ENCODE measurements around the gene OLAH.

Gene OLAH

DNA sequence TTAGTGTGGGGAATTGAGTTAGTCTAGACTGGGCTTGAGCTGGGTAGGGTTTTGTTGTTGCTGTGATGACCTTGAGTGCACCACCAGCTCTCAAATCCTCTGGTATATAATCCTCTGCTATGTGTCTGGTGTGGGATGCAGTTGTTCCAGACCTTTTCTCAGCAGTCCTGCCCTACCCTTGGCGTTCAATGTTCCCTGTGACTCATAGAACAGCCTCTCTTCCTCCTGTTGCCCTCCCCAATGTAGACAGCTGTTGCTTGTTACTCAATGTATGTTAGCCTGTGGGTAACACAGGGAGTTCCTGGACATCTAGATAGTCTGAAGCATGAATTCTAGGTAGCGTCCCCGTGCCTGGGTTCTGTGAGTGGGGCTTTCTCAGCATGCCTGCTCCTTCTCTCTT lies 25.1 kb downstream of the OLAH start:
- no peak overlapping the region for H3K4me3 ChIP-seq (ENCODE audit: extremely low read depth, insufficient read depth, low read length, poor library complexity, severe bottlenecking)
- no peaks in the 10 kb centered on the region for H3K4me1 ChIP-seq (ENCODE audit: control insufficient read depth, insufficient read depth, low read length, poor library complexity, severe bottlenecking)
- H3K36me3 ChIP-seq (ENCODE audit: control insufficient read depth, insufficient read depth, low read length): no peaks in the 10 kb centered on the region
- no peak overlapping the region for H3K27ac ChIP-seq (ENCODE audit: low read depth, low read length, severe bottlenecking)
- WGBS, 2 experiments (ENCODE audit: insufficient coverage in 2 of 2): 87 to 94% methylated on average over 2 to 3 of the region's 3 CpGs
- H3K9me3 ChIP-seq (ENCODE audit: control insufficient read depth, low read length): peaks cover 15% of the 10 kb centered on the region

DNA sequence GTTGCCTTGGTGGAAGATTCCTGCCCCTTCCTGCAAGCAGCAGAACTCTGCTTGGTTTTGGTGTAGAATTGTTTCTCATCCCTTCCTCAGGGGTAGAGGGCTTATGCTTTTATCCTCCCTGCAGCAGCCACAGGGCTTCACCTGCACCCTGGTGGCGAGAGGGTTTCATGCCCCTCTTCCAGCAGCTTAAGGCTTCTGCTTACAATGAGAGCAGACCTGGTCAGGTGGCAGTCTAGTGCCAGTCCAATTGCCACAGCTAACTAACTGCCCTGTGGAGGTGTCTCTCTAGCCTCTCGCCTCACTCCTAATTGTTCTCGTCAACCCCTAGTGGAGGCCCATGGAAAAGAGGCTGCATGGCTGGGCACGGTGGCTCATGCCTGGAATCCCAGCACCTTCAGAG lies 25.5 kb downstream of the OLAH start:
- no peak overlapping the region for H3K27ac ChIP-seq (ENCODE audit: low read depth, low read length, severe bottlenecking)
- WGBS, 2 experiments (ENCODE audit: insufficient coverage in 2 of 2): 69 to 80% methylated on average over 3 of the region's 4 CpGs
- no peak overlapping the region for H3K4me3 ChIP-seq (ENCODE audit: extremely low read depth, insufficient read depth, low read length, poor library complexity, severe bottlenecking)
- peaks cover 15% of the 10 kb centered on the region for H3K9me3 ChIP-seq (ENCODE audit: control insufficient read depth, low read length)
- H3K36me3 ChIP-seq (ENCODE audit: control insufficient read depth, insufficient read depth, low read length): no peaks in the 10 kb centered on the region
- H3K4me1 ChIP-seq (ENCODE audit: control insufficient read depth, insufficient read depth, low read length, poor library complexity, severe bottlenecking): no peaks in the 10 kb centered on the region

DNA sequence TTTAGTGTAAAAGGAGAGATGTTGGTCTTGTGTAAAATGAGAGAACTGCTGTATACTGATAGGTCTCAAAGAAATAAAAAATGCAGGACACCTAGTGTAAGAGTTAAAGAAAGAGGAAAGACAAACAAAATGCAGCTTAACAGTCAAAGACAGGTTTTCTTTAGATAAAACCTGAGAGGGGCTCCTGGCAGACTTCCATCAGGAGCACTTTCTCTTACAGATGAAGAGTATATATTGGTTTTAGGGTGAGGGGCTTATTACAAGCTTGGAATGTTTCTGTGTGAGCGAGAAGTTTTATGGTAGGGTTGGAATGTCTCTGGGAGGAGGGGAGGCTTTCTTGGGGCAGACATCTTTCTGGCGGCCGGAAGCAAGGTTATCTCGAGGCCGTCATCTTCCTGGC lies 28.6 kb downstream of the OLAH start:
- H3K4me3 ChIP-seq (ENCODE audit: extremely low read depth, insufficient read depth, low read length, poor library complexity, severe bottlenecking): no peak overlapping the region
- H3K27ac ChIP-seq (ENCODE audit: low read depth, low read length, severe bottlenecking): no peak overlapping the region
- H3K36me3 ChIP-seq (ENCODE audit: control insufficient read depth, insufficient read depth, low read length): no peaks in the 10 kb centered on the region
- no peaks in the 10 kb centered on the region for H3K4me1 ChIP-seq (ENCODE audit: control insufficient read depth, insufficient read depth, low read length, poor library complexity, severe bottlenecking)
- H3K9me3 ChIP-seq (ENCODE audit: control insufficient read depth, low read length): peaks cover 15% of the 10 kb centered on the region
- 93 to 98% methylated on average over 5 of the region's 5 CpGs for WGBS, 2 experiments (ENCODE audit: insufficient coverage in 2 of 2)

DNA sequence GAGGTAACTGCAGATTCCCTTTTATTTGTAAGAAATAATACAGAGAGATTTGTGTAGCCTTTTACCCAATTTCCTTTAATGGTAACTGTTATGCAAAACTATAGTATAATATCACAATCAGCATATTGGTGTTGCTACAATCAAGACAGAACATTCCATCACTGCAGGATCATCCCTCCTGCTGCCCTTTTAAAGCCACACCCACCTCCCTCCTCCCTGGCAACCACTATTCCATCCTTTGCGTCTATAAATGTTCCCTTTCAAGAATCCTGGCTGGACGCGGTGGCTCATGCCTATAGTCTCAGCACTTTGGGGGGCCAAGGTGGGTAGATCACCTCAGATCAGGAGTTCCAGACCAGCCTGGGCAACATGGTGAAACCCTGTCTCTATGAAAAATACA lies 31.7 kb downstream of the OLAH start:
- Histone ChIP-seq H3K9me3 (ENCODE audit: control insufficient read depth, low read length) (peaks cover 10% of the 10 kb centered on the region), H3K4me1 (ENCODE audit: control insufficient read depth, insufficient read depth, low read length, poor library complexity, severe bottlenecking) (no peaks in the 10 kb centered on the region), H3K36me3 (ENCODE audit: control insufficient read depth, insufficient read depth, low read length) (no peaks in the 10 kb centered on the region), H3K4me3 (ENCODE audit: extremely low read depth, insufficient read depth, low read length, poor library complexity, severe bottlenecking) (no peak overlapping the region), H3K27ac (ENCODE audit: low read depth, low read length, severe bottlenecking) (no peak overlapping the region)
- 96 to 100% methylated on average over 3 of the region's 3 CpGs for WGBS, 2 experiments (ENCODE audit: insufficient coverage in 2 of 2)

DNA sequence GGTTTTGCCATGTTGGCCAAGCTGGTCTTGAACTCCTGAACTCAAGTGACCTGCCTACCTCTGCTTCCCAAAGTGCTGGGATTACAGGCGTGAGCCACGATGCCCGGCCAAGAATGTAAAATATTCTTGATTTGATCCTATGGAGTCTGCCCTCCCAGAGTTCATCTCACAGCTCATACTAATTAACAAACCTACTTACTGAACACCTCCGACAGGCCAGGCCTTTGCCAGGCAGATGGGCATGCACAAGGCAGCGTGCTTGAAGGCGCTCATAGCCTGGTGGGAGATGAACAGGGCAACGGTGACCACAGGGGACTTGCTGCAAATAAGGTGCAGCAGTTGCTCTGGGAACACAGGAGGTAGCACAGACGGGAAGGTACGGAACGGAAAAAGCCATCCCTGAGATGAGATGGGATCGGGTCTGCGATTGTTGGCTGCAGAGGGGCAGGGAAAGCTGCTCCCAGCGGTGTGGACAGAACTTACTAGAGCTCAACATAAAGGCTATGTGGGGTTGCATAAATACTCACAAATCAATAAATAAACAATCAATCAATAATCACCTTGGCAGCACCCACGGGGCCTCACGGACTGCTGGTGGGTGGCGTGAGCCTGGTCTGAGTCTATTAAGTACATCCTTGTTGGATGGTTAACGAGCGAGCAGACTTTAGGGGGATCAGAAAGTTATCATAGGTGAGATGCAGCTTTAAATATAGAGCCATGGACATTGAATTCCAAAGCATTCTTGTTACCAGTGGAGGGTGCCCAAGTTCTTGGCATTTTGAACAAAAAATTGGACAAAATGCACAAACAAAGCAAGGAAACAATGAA lies 40.1 kb downstream of the OLAH start:
- Histone ChIP-seq H3K4me1 (ENCODE audit: control insufficient read depth, insufficient read depth, low read length, poor library complexity, severe bottlenecking) (no peaks in the 10 kb centered on the region), H3K36me3 (ENCODE audit: control insufficient read depth, insufficient read depth, low read length) (no peaks in the 10 kb centered on the region), H3K27ac (ENCODE audit: low read depth, low read length, severe bottlenecking) (no peak overlapping the region), H3K9me3 (ENCODE audit: control insufficient read depth, low read length) (no peaks in the 10 kb centered on the region), H3K4me3 (ENCODE audit: extremely low read depth, insufficient read depth, low read length, poor library complexity, severe bottlenecking) (no peak overlapping the region)
- WGBS, 2 experiments (ENCODE audit: insufficient coverage in 2 of 2): 92 to 98% methylated on average over 15 to 17 of the region's 18 CpGs

DNA sequence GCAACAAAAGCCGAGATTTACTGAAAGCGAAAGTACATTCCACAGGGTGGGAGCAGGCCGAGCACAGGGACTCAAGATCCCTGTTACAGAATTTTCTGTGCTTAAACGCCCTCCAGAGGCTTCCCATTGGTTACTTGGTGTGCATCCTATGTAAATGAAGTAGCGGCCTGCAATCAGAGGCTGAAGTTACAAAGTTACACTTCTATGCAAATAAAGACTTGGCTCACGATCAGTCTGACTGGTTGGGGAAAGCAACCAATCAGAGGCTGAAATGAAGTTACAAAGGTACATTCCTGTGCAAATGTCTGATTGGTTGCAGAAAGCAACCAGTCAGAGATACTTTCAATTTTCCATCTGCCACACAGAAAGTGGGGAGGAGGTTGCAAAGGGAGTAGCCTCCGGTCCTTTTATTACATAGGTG lies 40.8 kb downstream of the OLAH start:
- H3K27ac ChIP-seq (ENCODE audit: low read depth, low read length, severe bottlenecking): no peak overlapping the region

DNA sequence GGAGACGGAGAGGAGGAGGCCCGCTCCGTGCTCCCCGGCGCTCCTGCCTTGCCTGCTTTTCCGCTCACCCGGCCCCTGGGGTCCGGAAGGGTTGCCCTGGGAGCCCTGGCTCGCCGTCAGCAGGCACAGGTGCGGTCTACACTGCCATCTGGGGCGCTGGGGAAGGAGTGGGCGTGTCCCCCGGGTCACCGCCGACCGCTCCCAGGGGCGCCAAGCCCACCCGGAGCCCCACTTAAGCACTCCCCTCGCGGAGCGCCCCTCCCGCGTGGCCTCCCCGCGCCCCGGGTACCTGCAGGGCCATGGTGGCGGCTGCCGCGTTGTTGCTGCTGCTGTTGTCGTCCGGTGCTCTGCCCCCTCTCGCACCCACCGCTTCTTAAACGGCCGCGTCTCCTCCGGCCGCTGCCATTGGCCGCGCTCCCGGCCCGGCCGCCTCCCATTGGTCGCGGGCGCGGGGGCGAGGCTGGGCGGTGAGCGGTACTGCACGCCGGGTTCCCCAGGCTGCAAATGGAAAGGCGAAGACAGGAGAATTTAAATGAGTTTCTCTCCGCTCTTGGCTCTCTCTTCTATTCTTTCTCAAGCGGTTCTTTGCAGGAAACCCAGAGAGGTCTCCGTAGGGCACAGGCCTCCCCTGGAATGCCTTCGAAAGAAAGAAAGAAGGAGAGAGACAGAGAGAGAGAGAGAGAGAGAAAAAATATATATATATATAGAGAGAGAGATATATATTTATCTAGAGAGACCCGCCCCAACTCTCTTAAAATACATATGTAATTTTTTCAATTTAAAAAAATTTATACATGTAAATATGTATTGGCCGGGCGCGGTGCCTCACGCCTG lies 44.9 kb downstream of the OLAH start, which contains the start of gene ACBD7:
Gene ACBD7 (minus strand): TSS at position 349 of the 834 bp plus-strand sequence. CDS start 48 bp downstream, at position 301.
- H3K4me1 ChIP-seq (ENCODE audit: control insufficient read depth, insufficient read depth, low read length, poor library complexity, severe bottlenecking): no peaks in the 10 kb centered on the region
- no peaks in the 10 kb centered on the region for H3K36me3 ChIP-seq (ENCODE audit: control insufficient read depth, insufficient read depth, low read length)
- H3K27ac ChIP-seq (ENCODE audit: low read depth, low read length, severe bottlenecking): no peak within 1 kb of the TSS
- H3K9me3 ChIP-seq (ENCODE audit: control insufficient read depth, low read length): no peaks in the 10 kb centered on the region
- H3K4me3 ChIP-seq (ENCODE audit: extremely low read depth, insufficient read depth, low read length, poor library complexity, severe bottlenecking): peak within 1 kb of the TSS; percentile 52
- WGBS, 2 experiments (ENCODE audit: insufficient coverage in 2 of 2): 0% methylated on average over 31 to 50 of the region's 63 CpGs

More for the DNA sequence above, 40.8 kb downstream of the OLAH start:
- Histone ChIP-seq H3K36me3 (ENCODE audit: control insufficient read depth, insufficient read depth, low read length) (no peaks in the 10 kb centered on the region), H3K9me3 (ENCODE audit: control insufficient read depth, low read length) (no peaks in the 10 kb centered on the region), H3K4me1 (ENCODE audit: control insufficient read depth, insufficient read depth, low read length, poor library complexity, severe bottlenecking) (no peaks in the 10 kb centered on the region), H3K4me3 (ENCODE audit: extremely low read depth, insufficient read depth, low read length, poor library complexity, severe bottlenecking) (no peak overlapping the region)
- WGBS, 2 experiments (ENCODE audit: insufficient coverage in 2 of 2): 68 to 69% methylated on average over 5 to 6 of the region's 7 CpGs

DNA sequence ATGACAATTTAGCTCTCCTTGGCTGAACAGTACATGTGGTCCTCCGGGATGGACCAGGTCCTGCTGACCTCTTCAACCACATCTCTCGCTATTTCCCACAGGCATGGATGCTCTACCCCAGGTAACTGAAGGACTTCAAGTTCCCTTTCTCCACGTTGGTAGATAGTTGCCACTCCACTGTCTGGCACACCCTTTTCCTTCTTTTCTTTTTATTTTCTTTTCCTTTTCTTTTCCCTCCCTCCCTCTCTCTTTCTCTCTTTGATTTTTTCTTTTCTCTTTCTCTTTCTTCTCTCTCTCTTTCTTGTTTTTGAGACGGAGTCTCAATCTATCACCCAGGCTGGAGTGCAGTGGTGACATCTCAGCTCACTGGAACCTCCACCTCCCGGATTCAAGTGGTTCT lies 47.7 kb downstream of the OLAH start:
- H3K36me3 ChIP-seq (ENCODE audit: control insufficient read depth, insufficient read depth, low read length): no peaks in the 10 kb centered on the region
- whole genome bisulfite sequencing, 2 experiments (ENCODE audit: insufficient coverage in 2 of 2): 86 to 91% methylated on average over 4 to 5 of the region's 5 CpGs
- H3K4me1 ChIP-seq (ENCODE audit: control insufficient read depth, insufficient read depth, low read length, poor library complexity, severe bottlenecking): peaks cover 4% of the 10 kb centered on the region
- no peak overlapping the region for H3K27ac ChIP-seq (ENCODE audit: low read depth, low read length, severe bottlenecking)
- no peaks in the 10 kb centered on the region for H3K9me3 ChIP-seq (ENCODE audit: control insufficient read depth, low read length)
- H3K4me3 ChIP-seq (ENCODE audit: extremely low read depth, insufficient read depth, low read length, poor library complexity, severe bottlenecking): no peak overlapping the region

DNA sequence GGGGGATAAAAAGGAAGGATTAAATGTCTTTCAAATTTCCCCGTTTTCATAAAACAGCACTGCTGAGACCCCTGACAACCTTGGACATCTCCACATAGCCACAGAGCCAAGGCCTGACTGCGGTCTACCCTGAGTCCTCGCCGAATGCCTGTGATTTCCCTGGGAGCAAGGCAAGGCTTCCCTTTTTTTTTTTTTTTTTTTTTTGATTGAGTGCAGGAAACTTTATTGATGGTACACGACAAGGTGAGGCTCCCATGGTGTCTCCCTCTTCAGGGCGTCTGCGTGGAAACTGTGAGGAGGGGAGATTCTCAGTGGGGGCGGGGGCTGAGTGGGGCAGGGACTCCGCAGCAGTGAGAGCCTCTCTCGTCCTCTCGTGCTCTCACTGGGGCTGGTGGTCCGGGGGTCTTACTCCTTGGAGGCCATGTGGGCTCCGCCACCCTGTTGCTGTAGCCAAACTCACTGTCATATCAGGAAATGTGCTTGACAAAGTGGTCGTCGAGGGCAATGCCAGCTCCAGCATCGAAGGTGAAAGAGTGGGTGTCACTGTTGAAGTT lies 49.2 kb downstream of the OLAH start:
- 85 to 89% methylated on average over 12 to 14 of the region's 16 CpGs for WGBS, 2 experiments (ENCODE audit: insufficient coverage in 2 of 2)
- Histone ChIP-seq H3K9me3 (ENCODE audit: control insufficient read depth, low read length) (no peaks in the 10 kb centered on the region), H3K27ac (ENCODE audit: low read depth, low read length, severe bottlenecking) (no peak overlapping the region), H3K36me3 (ENCODE audit: control insufficient read depth, insufficient read depth, low read length) (no peaks in the 10 kb centered on the region), H3K4me3 (ENCODE audit: extremely low read depth, insufficient read depth, low read length, poor library complexity, severe bottlenecking) (no peak overlapping the region), H3K4me1 (ENCODE audit: control insufficient read depth, insufficient read depth, low read length, poor library complexity, severe bottlenecking) (peaks cover 6% of the 10 kb centered on the region)

DNA sequence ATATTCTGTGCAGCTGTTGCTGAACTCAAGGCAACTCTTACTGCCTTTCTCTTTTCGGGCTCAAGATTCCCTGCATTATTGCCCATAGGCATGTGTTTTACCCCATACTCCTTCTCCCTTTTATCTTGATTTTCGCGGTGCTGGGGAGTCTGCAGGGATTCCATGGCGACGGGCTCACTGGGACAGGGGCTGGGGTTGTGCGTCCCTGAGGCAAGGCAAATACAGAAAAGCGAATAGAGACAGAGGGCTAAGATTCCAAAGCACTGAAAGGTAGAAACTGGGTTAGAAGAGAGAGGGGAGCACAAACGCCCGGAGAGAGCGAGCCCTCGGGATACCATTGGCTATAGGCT lies 52.9 kb downstream of the OLAH start:
- H3K36me3 ChIP-seq (ENCODE audit: control insufficient read depth, insufficient read depth, low read length): peaks cover 17% of the 10 kb centered on the region
- peak overlapping the region; percentile 87 for H3K4me3 ChIP-seq (ENCODE audit: extremely low read depth, insufficient read depth, low read length, poor library complexity, severe bottlenecking)
- H3K9me3 ChIP-seq (ENCODE audit: control insufficient read depth, low read length): no peaks in the 10 kb centered on the region
- peaks cover 10% of the 10 kb centered on the region for H3K4me1 ChIP-seq (ENCODE audit: control insufficient read depth, insufficient read depth, low read length, poor library complexity, severe bottlenecking)
- H3K27ac ChIP-seq (ENCODE audit: low read depth, low read length, severe bottlenecking): peak overlapping the region; percentile 98
- WGBS, 2 experiments (ENCODE audit: insufficient coverage in 2 of 2): 3 to 4% methylated on average over 11 of the region's 11 CpGs

All from mesodermal cell (in vitro differentiated cells).